Lower leg skin (tissue), 3 donors: Measurements from ENCODE around the gene SS18L1.

Source experiments
- POLR2A ChIP-seq, 2 donors: fragments of 450-650 bp; IDR thresholded peaks; one replicate each; pipeline ENCODE4 v1.6.1; 2016 to 2017; ENCODE audit warnings: antibody characterized with exemption in 2 of 2, mild to moderate bottlenecking in 1 of 2, moderate library complexity in 1 of 2
- TF ChIP-seq, protein P1 (sequence below), 3 donors: fragments of 450-650 bp; IDR thresholded peaks; one replicate each; pipeline ENCODE4 v1.5.1; 2016; ENCODE audit warnings: antibody characterized with exemption in 3 of 3, mild to moderate bottlenecking in 3 of 3, moderate library complexity in 2 of 3

DNA sequence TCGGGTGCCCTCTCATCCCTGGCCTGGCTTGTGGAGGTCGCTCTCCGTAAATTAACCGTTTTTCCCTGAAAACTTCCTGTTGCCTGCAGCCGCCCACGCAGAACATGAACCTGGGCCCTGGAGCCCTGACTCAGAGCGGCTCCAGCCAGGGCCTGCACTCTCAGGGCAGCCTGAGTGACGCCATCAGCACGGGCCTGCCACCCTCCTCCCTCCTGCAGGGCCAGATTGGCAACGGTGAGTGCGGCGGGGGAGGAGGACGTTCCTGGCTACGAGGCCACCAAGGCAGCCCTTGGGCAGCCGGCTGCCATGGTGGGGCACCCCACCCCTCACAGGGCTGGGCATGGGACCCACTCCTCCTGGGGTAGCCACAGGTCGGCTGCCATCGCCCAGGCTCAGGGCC lies 17.8 kb downstream of the SS18L1 start:
- TF ChIP-seq, protein P1, sequence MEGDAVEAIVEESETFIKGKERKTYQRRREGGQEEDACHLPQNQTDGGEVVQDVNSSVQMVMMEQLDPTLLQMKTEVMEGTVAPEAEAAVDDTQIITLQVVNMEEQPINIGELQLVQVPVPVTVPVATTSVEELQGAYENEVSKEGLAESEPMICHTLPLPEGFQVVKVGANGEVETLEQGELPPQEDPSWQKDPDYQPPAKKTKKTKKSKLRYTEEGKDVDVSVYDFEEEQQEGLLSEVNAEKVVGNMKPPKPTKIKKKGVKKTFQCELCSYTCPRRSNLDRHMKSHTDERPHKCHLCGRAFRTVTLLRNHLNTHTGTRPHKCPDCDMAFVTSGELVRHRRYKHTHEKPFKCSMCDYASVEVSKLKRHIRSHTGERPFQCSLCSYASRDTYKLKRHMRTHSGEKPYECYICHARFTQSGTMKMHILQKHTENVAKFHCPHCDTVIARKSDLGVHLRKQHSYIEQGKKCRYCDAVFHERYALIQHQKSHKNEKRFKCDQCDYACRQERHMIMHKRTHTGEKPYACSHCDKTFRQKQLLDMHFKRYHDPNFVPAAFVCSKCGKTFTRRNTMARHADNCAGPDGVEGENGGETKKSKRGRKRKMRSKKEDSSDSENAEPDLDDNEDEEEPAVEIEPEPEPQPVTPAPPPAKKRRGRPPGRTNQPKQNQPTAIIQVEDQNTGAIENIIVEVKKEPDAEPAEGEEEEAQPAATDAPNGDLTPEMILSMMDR (IDR thresholded peaks at IDR 0.05): no peak
- TF ChIP-seq POLR2A (IDR thresholded peaks at IDR 0.05): no peak
